Endothelial cell of umbilical vein (primary cell): ENCODE results near the gene FANCE. TPM values are rescaled to one million over a fixed set of nuclear protein-coding genes. Genes with fewer than 3 reads are reported as not detected.

Source experiments
- BruUV-seq: library from RNA; stranded (reverse); fragments of 400-500 nt; replicated peaks from 2 replicates; lab custom pipeline; 2021; lab: Mats Ljungman, UMichigan
- CTCF ChIA-PET: fragments of 300-600, 350-600 bp; sonication (Branson Sonifier 250); formaldehyde crosslinking; loops from one replicate; lab custom pipeline; 2021; ENCODE audit warnings: antibody characterized with exemption, inconsistent platforms; lab: Charles Lee
- POLR2A ChIA-PET: fragments of 300-600, 350-600 bp; sonication (Branson Sonifier 250); formaldehyde crosslinking; loops from one replicate; lab custom pipeline; 2021; ENCODE audit warnings: antibody characterized with exemption, inconsistent platforms; lab: Charles Lee
- DNase-seq: peaks from one replicate; pipeline ENCODE4 v3.0.0-alpha.2; 2011; ENCODE audit warnings: low read depth, low spot score
- FAIRE-seq: peaks from 2 replicates; lab custom pipeline; 2011; peaks lifted over from hg19 to GRCh38; lab: Jason Lieb, UNC
- H2AFZ ChIP-seq: 2 replicates; pipeline ENCODE4 v1.6.0; 2012; ENCODE audit warnings: low read depth, low read length, control low read depth, inconsistent platforms
- H3K27ac ChIP-seq: 2 replicates; pipeline ENCODE4 v1.5.1; 2011; ENCODE audit warnings: low read depth, mild to moderate bottlenecking, control low read depth, low read length, moderate library complexity; ENCODE audit not compliant: insufficient read depth
- H3K27me3 ChIP-seq, 2 experiments: 2 replicates each; pipeline versions ENCODE4 v1.6.0 to v1.6.1; 2011; ENCODE audit warnings: low read length in 2 of 2, mixed read lengths in 1 of 2; ENCODE audit not compliant: control insufficient read depth in 2 of 2, insufficient read depth in 2 of 2
- H3K36me3 ChIP-seq, 2 experiments: 2 replicates in 1 of 2; 3 replicates in 1 of 2; pipeline ENCODE4 v1.5.1; 2011; ENCODE audit warnings: low read length in 2 of 2, mild to moderate bottlenecking in 1 of 2, moderate library complexity in 1 of 2; ENCODE audit not compliant: control insufficient read depth in 2 of 2, insufficient read depth in 2 of 2; ENCODE audit errors: extremely low read depth in 1 of 2
- H3K4me1 ChIP-seq: 3 replicates; pipeline ENCODE4 v1.5.1; 2011; ENCODE audit warnings: mild to moderate bottlenecking, low read length; ENCODE audit not compliant: control insufficient read depth, insufficient read depth; ENCODE audit errors: extremely low read depth
- H3K4me2 ChIP-seq: 2 replicates; pipeline ENCODE4 v1.6.1; 2011; ENCODE audit warnings: low read length, control low read depth, mixed read lengths; ENCODE audit not compliant: insufficient read depth
- H3K4me3 ChIP-seq, 3 experiments: fragments of 200-600 bp in 1 of 3; sonication (generic), shearing (Covaris generic) in 1 of 3; replicated peaks in 1 of 3; 2 replicates each; pipeline ENCODE4 v1.5.1; 2011 to 2016; ENCODE audit warnings: control low read depth in 3 of 3, low read length in 3 of 3, mild to moderate bottlenecking in 2 of 3, inconsistent platforms in 1 of 3, low read depth in 1 of 3, moderate library complexity in 1 of 3; ENCODE audit not compliant: insufficient read depth in 1 of 3
- H3K79me2 ChIP-seq: 2 replicates; pipeline ENCODE4 v1.6.0; 2012; ENCODE audit warnings: low read length, inconsistent platforms; ENCODE audit not compliant: control insufficient read depth, insufficient read depth
- H3K9ac ChIP-seq: replicated peaks from 2 replicates; pipeline ENCODE3; 2011; ENCODE audit warnings: low read length, control low read depth; ENCODE audit not compliant: insufficient read depth; ENCODE audit errors: extremely low read depth
- H3K9me1 ChIP-seq: replicated peaks from 3 replicates; pipeline ENCODE4 v1.6.0; 2011; ENCODE audit warnings: mild to moderate bottlenecking, low read length; ENCODE audit not compliant: control insufficient read depth, insufficient read depth; ENCODE audit errors: extremely low read depth
- H3K9me3 ChIP-seq: replicated peaks from 2 replicates; pipeline ENCODE4 v1.5.1; 2012; ENCODE audit warnings: low read length, inconsistent platforms; ENCODE audit not compliant: control insufficient read depth, insufficient read depth
- H4K20me1 ChIP-seq: replicated peaks from 2 replicates; pipeline ENCODE3; 2011; ENCODE audit warnings: mild to moderate bottlenecking, low read length; ENCODE audit not compliant: control insufficient read depth, insufficient read depth; ENCODE audit errors: extremely low read depth
- CTCF ChIP-seq, 2 donors: IDR thresholded peaks; 1 replicate in 1 of 2; 2 replicates in 1 of 2; pipeline ENCODE4 v1.5.1; 2011; ENCODE audit warnings: low read length in 2 of 2, mild to moderate bottlenecking in 2 of 2, moderate library complexity in 2 of 2, control low read depth in 1 of 2, inconsistent platforms in 1 of 2, low read depth in 1 of 2; ENCODE audit not compliant: insufficient read depth in 1 of 2; ENCODE audit errors: extremely low read depth in 1 of 2
- EZH2 ChIP-seq: IDR thresholded peaks from 2 replicates; pipeline ENCODE4 v1.6.1; 2012; ENCODE audit warnings: borderline replicate concordance, low read depth, mild to moderate bottlenecking, moderate library complexity, low read length, inconsistent platforms; ENCODE audit not compliant: severe bottlenecking
- FOS ChIP-seq: IDR thresholded peaks from 2 replicates; pipeline ENCODE4 v1.6.1; 2011; ENCODE audit warnings: mild to moderate bottlenecking, low read length, moderate library complexity, borderline replicate concordance; ENCODE audit not compliant: insufficient read depth
- GATA2 ChIP-seq: IDR thresholded peaks from 2 replicates; pipeline ENCODE4 v1.7.0; 2011; ENCODE audit warnings: low read depth, mild to moderate bottlenecking, moderate library complexity, mixed read lengths, low read length; ENCODE audit not compliant: insufficient read length, insufficient read depth
- JUN ChIP-seq: IDR thresholded peaks from 2 replicates; pipeline ENCODE4 v1.6.1; 2011; ENCODE audit warnings: borderline replicate concordance, low read depth; ENCODE audit not compliant: insufficient read length, insufficient read depth
- MAX ChIP-seq: IDR thresholded peaks from 2 replicates; pipeline ENCODE4 v1.6.1; 2011; ENCODE audit not compliant: insufficient read depth, insufficient read length
- MYC ChIP-seq: IDR thresholded peaks from one replicate; pipeline ENCODE4 v1.6.1; 2011; ENCODE audit warnings: mild to moderate bottlenecking, low read depth, low read length
- POLR2A ChIP-seq: IDR thresholded peaks from 2 replicates; pipeline ENCODE4 v1.6.1; 2012; ENCODE audit warnings: low read depth, mild to moderate bottlenecking, control low read depth, low read length
- POLR2AphosphoS5 ChIP-seq: IDR thresholded peaks from 2 replicates; pipeline ENCODE4 v1.6.1; 2012; ENCODE audit warnings: low read depth, mild to moderate bottlenecking, control low read depth, low read length, moderate library complexity; ENCODE audit not compliant: insufficient read depth
- dilution Hi-C: fragments of 300-500 bp; cut with MboI; formaldehyde crosslinking; loops from one replicate; pipeline ENCODE4 v1.15.0; 2019; ENCODE audit warnings: low sequenced_read_pairs; ENCODE audit not compliant: extremely low pct_ligation_motif_present
- intact Hi-C: fragments of 100-400 bp; cut with micrococcal nuclease; formaldehyde crosslinking; loops from one replicate; pipeline ENCODE4 v1.10.0; 2022
- polyA plus RNA-seq, 4 experiments: library from polyadenylated mRNA; depleted of rRNA in 3 of 4; stranded (reverse) in 3 of 4; unstranded in 1 of 4; fragments of >200 nt; gene quantifications; 2 replicates each; pipeline versions ENCODE4 v1.2.1 to v1.2.3, GENCODE V29; 2011 to 2012; ENCODE audit warnings: missing spikeins in 1 of 4
- total RNA-seq: library from RNA; stranded (reverse); gene quantifications from 2 replicates; pipeline ENCODE4 v1.2.3, GENCODE V29; 2021

FANCE gene
- total and polyA plus RNA-seq, 2 donors (not counting 3 experiments of a cell fraction or from before 2014, with no cell fraction given) = 9.1 to 12.7 TPM

DNA sequence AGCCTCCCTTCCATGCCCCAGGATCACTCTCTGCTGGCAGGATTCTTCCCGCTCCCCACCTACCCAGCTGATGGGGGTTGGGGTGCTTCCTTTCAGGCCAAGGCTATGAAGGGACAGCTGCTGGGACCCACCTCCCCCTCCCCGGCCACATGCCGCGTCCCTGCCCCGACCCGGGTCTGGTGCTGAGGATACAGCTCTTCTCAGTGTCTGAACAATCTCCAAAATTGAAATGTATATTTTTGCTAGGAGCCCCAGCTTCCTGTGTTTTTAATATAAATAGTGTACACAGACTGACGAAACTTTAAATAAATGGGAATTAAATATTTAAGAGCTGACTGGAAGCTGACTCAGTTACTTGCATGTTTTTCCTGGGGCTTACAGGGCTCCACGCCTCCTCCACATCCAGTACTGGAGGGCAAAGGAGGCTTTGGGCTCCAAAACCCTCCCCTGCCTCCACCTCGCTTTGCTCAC, 24.3 kb upstream of the FANCE start:
- intact Hi-C loops = loop anchor here (1.0 to 5.0 kb wide), 2 partner anchors 86 to 239 kb away; partner anchors contain the start of gene PPARD
- Histone ChIP-seq H3K79me2 (no peaks in the 10 kb centered on the region), H3K27ac (peak overlapping the region; percentile 98), H3K9me3 (peaks cover 2% of the 10 kb centered on the region), H3K9me1 (no peaks in the 10 kb centered on the region), H3K36me3 (peaks cover 0 to 7% of the 10 kb centered on the region in 2 experiments), H4K20me1 (no peaks in the 10 kb centered on the region), H2AFZ (no peak overlapping the region), H3K9ac (peak overlapping the region; percentile 61), H3K4me3 (no peak overlapping the region), H3K4me2 (peak overlapping the region; percentile 80), H3K27me3 (no peaks in the 10 kb centered on the region), H3K4me1 (peaks cover 48% of the 10 kb centered on the region)
- ChIA-PET POLR2A (no interaction called here), CTCF (interaction anchor here (1.1 to 12.7 kb wide), 7 partner anchors 8 to 110 kb away, joined by 4 to 228 read pairs (median 7); partner anchors contain the start of gene RPL10A)
- TF ChIP-seq GATA2 (no peak), FOS (peak; percentile 71), MYC (peak; percentile 74)
- dilution Hi-C loops = no loop called here
- peak; percentile 67 for FAIRE-seq
- no TSS peak for BruUV-seq
- peak; percentile 53 for DNase-seq

DNA sequence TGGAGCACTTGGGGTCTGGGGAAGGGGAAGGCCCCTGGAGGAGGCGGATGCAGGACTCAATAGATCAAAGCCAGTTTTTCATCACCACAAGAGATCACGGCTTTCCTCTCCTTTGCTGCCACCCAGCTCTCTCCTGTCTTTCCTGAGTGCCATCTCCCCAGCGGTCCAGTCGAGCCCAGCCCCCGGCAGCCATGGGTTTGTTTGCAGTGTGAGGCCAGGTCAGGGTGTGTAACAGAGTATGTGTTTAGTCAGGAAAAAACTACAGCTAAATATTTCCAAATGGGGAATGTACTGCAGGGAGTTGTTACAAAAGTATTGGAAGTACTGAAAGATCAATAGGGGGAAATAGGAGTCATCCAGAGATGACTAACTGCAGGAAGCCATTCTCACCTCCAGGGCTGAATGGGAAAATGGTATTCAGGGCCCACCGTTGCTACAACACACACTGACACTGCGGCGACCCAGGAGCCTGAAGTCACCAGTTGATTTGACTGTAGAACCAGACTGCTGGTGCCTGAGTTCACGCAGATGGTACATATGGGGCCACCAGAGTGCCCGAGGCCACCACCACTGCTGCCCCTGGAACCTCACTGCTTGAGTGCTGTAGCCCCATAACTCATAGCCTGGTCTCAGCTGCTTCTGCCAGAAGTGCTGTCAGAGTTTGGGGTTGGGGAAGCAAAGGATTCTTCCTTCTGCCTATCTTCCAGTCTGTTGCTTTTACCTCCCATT, 23.6 kb upstream of the FANCE start:
- H3K9me3 ChIP-seq = peaks cover 2% of the 10 kb centered on the region
- no peak overlapping the region for H2AFZ ChIP-seq
- TF ChIP-seq GATA2 = no peak
- peak; percentile 71 for TF ChIP-seq JUN
- peak; percentile 16 for TF ChIP-seq POLR2AphosphoS5
- no peak for TF ChIP-seq EZH2
- no peak for TF ChIP-seq MAX
- no peak for TF ChIP-seq POLR2A
- no peak for TF ChIP-seq CTCF (IDR thresholded peaks at IDR 0.05; ENCODE audit: extremely low read depth in 1 of 2, insufficient read depth in 1 of 2, low read depth in 1 of 2, low read length in 2 of 2)
- no peak for TF ChIP-seq MYC
- TF ChIP-seq FOS = peak; percentile 54
- DNase-seq = peak; percentile 46
- no peaks in the 10 kb centered on the region for H4K20me1 ChIP-seq
- H3K9ac ChIP-seq = peak overlapping the region; percentile 61
- POLR2A ChIA-PET = no interaction called here
- BruUV-seq = no TSS peak
- peaks cover 0 to 7% of the 10 kb centered on the region in 2 experiments for H3K36me3 ChIP-seq
- peaks cover 48% of the 10 kb centered on the region for H3K4me1 ChIP-seq
- intact Hi-C loops = loop anchor here (1.0 to 5.0 kb wide), 2 partner anchors 86 to 239 kb away; partner anchors contain the start of gene PPARD
- H3K27ac ChIP-seq = peak overlapping the region; percentile 98
- H3K9me1 ChIP-seq = no peaks in the 10 kb centered on the region
- dilution Hi-C loops = no loop called here
- peak; percentile 71 for FAIRE-seq
- H3K27me3 ChIP-seq = no peaks in the 10 kb centered on the region
- H3K4me2 ChIP-seq = peak overlapping the region; percentile 80
- CTCF ChIA-PET = interaction anchor here (1.1 to 12.7 kb wide), 6 partner anchors 8 to 84 kb away, joined by 4 to 228 read pairs (median 8); partner anchors contain the start of gene RPL10A
- no peak overlapping the region for H3K4me3 ChIP-seq
- no peaks in the 10 kb centered on the region for H3K79me2 ChIP-seq
